ENCODE results near the gene TMEM184C.

GRCh38 chr4:147625733-147626132, 8.5 kb downstream of the TMEM184C start:
- TF ChIP-seq CTCF (IDR thresholded peaks at IDR 0.05; ENCODE audit: low read depth, low read length, poor library complexity, severe bottlenecking) (no peak), EZH2phosphoT487 (IDR thresholded peaks at IDR 0.05; ENCODE audit: borderline replicate concordance, low read length) (no peak)

All from DOHH2 (cell line).